Keratinocyte (primary cell): ENCODE measurements around the gene NBPF12.

Experiments used
- EZH2 ChIP-seq: IDR thresholded peaks from one replicate; pipeline ENCODE4 v1.6.1; 2012; ENCODE audit warnings: inconsistent platforms, mild to moderate bottlenecking, low read length, moderate library complexity
- TF ChIP-seq, protein P1 (sequence below), 3 experiments: IDR thresholded peaks in 1 of 3; conservative IDR thresholded peaks in 1 of 3; optimal IDR thresholded peaks in 1 of 3; 2 replicates in 2 of 3; 3 replicates in 1 of 3; pipeline versions ENCODE3 to v1.5.1; 2011; ENCODE audit warnings: low read length in 3 of 3, mild to moderate bottlenecking in 3 of 3, moderate library complexity in 2 of 3, control low read depth in 1 of 3, inconsistent platforms in 1 of 3; ENCODE audit not compliant: insufficient read depth in 2 of 3; ENCODE audit errors: extremely low read depth in 1 of 3

DNA sequence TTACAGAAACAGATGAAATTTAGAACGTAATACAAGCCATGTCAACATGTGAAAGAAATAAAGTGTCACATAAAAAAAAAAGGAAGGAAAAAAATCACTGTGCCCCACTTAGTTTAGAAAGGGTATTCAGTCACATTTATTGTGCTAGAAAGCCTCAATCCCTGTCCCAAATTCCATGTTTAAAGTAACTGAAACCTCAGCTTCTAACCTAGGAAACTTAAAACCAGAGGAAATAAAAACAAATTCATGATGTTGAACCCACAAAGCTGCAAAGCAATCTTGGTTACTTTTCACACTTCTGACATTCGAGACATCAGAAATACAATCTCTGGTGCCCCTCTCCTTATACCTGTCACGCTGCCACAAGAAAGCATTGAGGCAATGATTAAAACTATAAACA lies 101.8 kb downstream of the NBPF12 start:
- TF ChIP-seq, protein P1, sequence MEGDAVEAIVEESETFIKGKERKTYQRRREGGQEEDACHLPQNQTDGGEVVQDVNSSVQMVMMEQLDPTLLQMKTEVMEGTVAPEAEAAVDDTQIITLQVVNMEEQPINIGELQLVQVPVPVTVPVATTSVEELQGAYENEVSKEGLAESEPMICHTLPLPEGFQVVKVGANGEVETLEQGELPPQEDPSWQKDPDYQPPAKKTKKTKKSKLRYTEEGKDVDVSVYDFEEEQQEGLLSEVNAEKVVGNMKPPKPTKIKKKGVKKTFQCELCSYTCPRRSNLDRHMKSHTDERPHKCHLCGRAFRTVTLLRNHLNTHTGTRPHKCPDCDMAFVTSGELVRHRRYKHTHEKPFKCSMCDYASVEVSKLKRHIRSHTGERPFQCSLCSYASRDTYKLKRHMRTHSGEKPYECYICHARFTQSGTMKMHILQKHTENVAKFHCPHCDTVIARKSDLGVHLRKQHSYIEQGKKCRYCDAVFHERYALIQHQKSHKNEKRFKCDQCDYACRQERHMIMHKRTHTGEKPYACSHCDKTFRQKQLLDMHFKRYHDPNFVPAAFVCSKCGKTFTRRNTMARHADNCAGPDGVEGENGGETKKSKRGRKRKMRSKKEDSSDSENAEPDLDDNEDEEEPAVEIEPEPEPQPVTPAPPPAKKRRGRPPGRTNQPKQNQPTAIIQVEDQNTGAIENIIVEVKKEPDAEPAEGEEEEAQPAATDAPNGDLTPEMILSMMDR (optimal IDR thresholded peaks at IDR 0.05 in 1 of 3, IDR thresholded peaks at IDR 0.05 in 1 of 3, conservative IDR thresholded peaks at IDR 0.05 in 1 of 3; ENCODE audit: extremely low read depth in 1 of 3, insufficient read depth in 2 of 3, low read length in 3 of 3), result no peak
- TF ChIP-seq EZH2, result no peak
